Neural progenitor cell (in vitro differentiated cells): Measurements from ENCODE around the gene WWOX. TPM values are rescaled to one million over a fixed set of nuclear protein-coding genes. Genes with fewer than 3 reads are reported as not detected.

Source experiments
- DNase-seq: peaks from one replicate; pipeline ENCODE4 v3.0.0-alpha.2; 2016; ENCODE audit warnings: low spot score
- H2AFZ ChIP-seq: fragments of 200-600 bp; sonication (generic); replicated peaks from 2 replicates; pipeline ENCODE4 v1.6.1; 2016; ENCODE audit warnings: antibody characterized with exemption
- H3F3A ChIP-seq: fragments of 200-600 bp; sonication (generic); 2 replicates; pipeline ENCODE4 v1.6.1; 2016; ENCODE audit warnings: antibody characterized with exemption, low read depth
- H3K27ac ChIP-seq: fragments of 200-600 bp; sonication (generic); 2 replicates; pipeline ENCODE4 v1.5.1; 2016; ENCODE audit warnings: mild to moderate bottlenecking
- H3K27me3 ChIP-seq: fragments of 200-600 bp; sonication (generic); 2 replicates; pipeline ENCODE4 v1.6.1; 2016; ENCODE audit warnings: mild to moderate bottlenecking, moderate library complexity
- H3K36me3 ChIP-seq: fragments of 200-600 bp; sonication (generic); 2 replicates; pipeline ENCODE4 v1.5.1; 2016
- H3K4me1 ChIP-seq: fragments of 200-600 bp; sonication (generic); 2 replicates; pipeline ENCODE4 v1.6.1; 2016; ENCODE audit warnings: mixed run types
- H3K4me2 ChIP-seq: fragments of 200-600 bp; sonication (generic); 2 replicates; pipeline ENCODE4 v1.6.1; 2016
- H3K4me3 ChIP-seq: fragments of 200-600 bp; sonication (generic); 2 replicates; pipeline ENCODE4 v1.5.1; 2016
- H3K79me2 ChIP-seq: fragments of 200-600 bp; sonication (generic); 2 replicates; pipeline ENCODE4 v1.6.1; 2016; ENCODE audit warnings: low read depth
- H3K9ac ChIP-seq: fragments of 200-600 bp; sonication (generic); 2 replicates; pipeline ENCODE4 v1.6.1; 2016
- H3K9me3 ChIP-seq: fragments of 200-600 bp; sonication (generic); 2 replicates; pipeline ENCODE4 v1.5.1; 2016; ENCODE audit warnings: low read depth
- H4K20me1 ChIP-seq: fragments of 200-600 bp; sonication (generic); 2 replicates; pipeline ENCODE4 v1.6.1; 2016; ENCODE audit warnings: low read depth
- H3K27ac Mint-ChIP-seq: 3 replicates; pipeline ENCODE4 v1.8.0; 2021; ENCODE audit warnings: mixed read lengths
- H3K27me3 Mint-ChIP-seq: 2 replicates; pipeline ENCODE4 v1.8.0; 2022; ENCODE audit warnings: low read depth, mild to moderate bottlenecking, inconsistent platforms, moderate library complexity, mixed read lengths; ENCODE audit not compliant: insufficient read depth
- H3K36me3 Mint-ChIP-seq: 3 replicates; pipeline ENCODE4 v1.8.0; 2021; ENCODE audit warnings: mixed read lengths
- H3K4me1 Mint-ChIP-seq: 3 replicates; pipeline ENCODE4 v1.8.0; 2021; ENCODE audit warnings: mixed read lengths
- H3K4me3 Mint-ChIP-seq: 3 replicates; pipeline ENCODE4 v1.8.0; 2021; ENCODE audit warnings: mild to moderate bottlenecking, moderate library complexity, mixed read lengths
- H3K9me3 Mint-ChIP-seq: 3 replicates; pipeline ENCODE4 v1.8.0; 2020; ENCODE audit warnings: mixed read lengths
- CTCF ChIP-seq: fragments of 200-600 bp; sonication (generic); IDR thresholded peaks from 2 replicates; pipeline ENCODE4 v1.5.1; 2017; ENCODE audit warnings: antibody characterized with exemption, mild to moderate bottlenecking
- EZH2 ChIP-seq: fragments of 200-600 bp; sonication (generic); IDR thresholded peaks from 2 replicates; pipeline ENCODE4 v1.6.1; 2017; ENCODE audit warnings: antibody characterized with exemption, mild to moderate bottlenecking, moderate library complexity
- EZH2phosphoT487 ChIP-seq: fragments of 200-600 bp; sonication (generic); IDR thresholded peaks from 2 replicates; pipeline ENCODE4 v1.6.1; 2017; ENCODE audit warnings: antibody characterized with exemption
- total RNA-seq: library from RNA; depleted of rRNA; stranded (reverse); fragments of >200 nt; gene quantifications from 2 replicates; pipeline ENCODE4 v1.2.3, GENCODE V29; 2015; ENCODE audit warnings: low replicate concordance

WWOX gene
- total RNA-seq, 1 donor from 2014 or later: 63.7 TPM

GRCh38 chr16:79092846-79093245 is 993.4 kb downstream of the WWOX start:
- Histone ChIP-seq H3F3A (no peaks in the 10 kb centered on the region), H3K4me2 (no peak overlapping the region), H4K20me1 (no peaks in the 10 kb centered on the region), H3K9ac (no peak overlapping the region), H3K4me3 (no peak overlapping the region), H3K4me1 (peaks cover 19% of the 10 kb centered on the region), H2AFZ (no peak overlapping the region), H3K27ac (no peak overlapping the region), H3K36me3 (no peaks in the 10 kb centered on the region), H3K79me2 (no peaks in the 10 kb centered on the region), H3K27me3 (no peaks in the 10 kb centered on the region), H3K9me3 (no peaks in the 10 kb centered on the region)
- H3K9me3 Mint-ChIP-seq: no peaks in the 10 kb centered on the region
- TF ChIP-seq EZH2 (no peak), CTCF (no peak), EZH2phosphoT487 (no peak)
- no peak overlapping the region for H3K4me3 Mint-ChIP-seq
- H3K27ac Mint-ChIP-seq: no peak overlapping the region
- H3K27me3 Mint-ChIP-seq: no peaks in the 10 kb centered on the region
- H3K4me1 Mint-ChIP-seq: peaks cover 21% of the 10 kb centered on the region
- H3K36me3 Mint-ChIP-seq: no peaks in the 10 kb centered on the region
- no peak for DNase-seq

GRCh38 chr16:79093554-79093967 is 994.1 kb downstream of the WWOX start:
- Mint-ChIP-seq H3K4me3 (no peak overlapping the region), H3K27me3 (no peaks in the 10 kb centered on the region), H3K27ac (no peak overlapping the region), H3K9me3 (no peaks in the 10 kb centered on the region), H3K36me3 (no peaks in the 10 kb centered on the region), H3K4me1 (peaks cover 23% of the 10 kb centered on the region)
- Histone ChIP-seq H3K36me3 (no peaks in the 10 kb centered on the region), H3K27me3 (no peaks in the 10 kb centered on the region), H3K9me3 (no peaks in the 10 kb centered on the region), H3K9ac (no peak overlapping the region), H3K4me1 (peaks cover 26% of the 10 kb centered on the region), H3K27ac (no peak overlapping the region), H3K4me2 (no peak overlapping the region), H3K4me3 (no peak overlapping the region), H3K79me2 (no peaks in the 10 kb centered on the region), H2AFZ (no peak overlapping the region), H4K20me1 (no peaks in the 10 kb centered on the region), H3F3A (peaks cover 3% of the 10 kb centered on the region)
- no peak for DNase-seq
- no peak for TF ChIP-seq EZH2
- TF ChIP-seq CTCF: no peak
- no peak for TF ChIP-seq EZH2phosphoT487

- Histone ChIP-seq H3K79me2 (no peaks in the 10 kb centered on the region), H4K20me1 (no peaks in the 10 kb centered on the region), H3K9me3 (no peaks in the 10 kb centered on the region), H3K4me3 (no peak overlapping the region), H3K27me3 (no peaks in the 10 kb centered on the region), H3K27ac (no peak overlapping the region), H3F3A (peaks cover 3% of the 10 kb centered on the region), H2AFZ (no peak overlapping the region), H3K36me3 (no peaks in the 10 kb centered on the region), H3K4me1 (peaks cover 43% of the 10 kb centered on the region), H3K9ac (no peak overlapping the region), H3K4me2 (peak overlapping the region; percentile 7)
- Mint-ChIP-seq H3K4me3 (no peak overlapping the region), H3K27me3 (peaks cover 2% of the 10 kb centered on the region), H3K27ac (peak overlapping the region; percentile 39), H3K36me3 (peaks cover 1% of the 10 kb centered on the region), H3K4me1 (peaks cover 38% of the 10 kb centered on the region), H3K9me3 (no peaks in the 10 kb centered on the region)
- DNase-seq: no peak
- TF ChIP-seq EZH2 (no peak), CTCF (no peak), EZH2phosphoT487 (no peak)
Measured at GRCh38 chr16:79096246-79096645, 996.8 kb downstream of the WWOX start.
